ENCODE data around the gene PRDM12.

PRDM12 gene

GRCh38 chr9:130623466-130623865 is 40.9 kb upstream of the PRDM12 start:
- no peak for TF ChIP-seq IKZF3 (tag by site-specific recombination; IDR thresholded peaks at IDR 0.05)
- no peak for TF ChIP-seq ZNF114 (tag by site-specific recombination; IDR thresholded peaks at IDR 0.05)
- TF ChIP-seq ZBTB48 (tag by site-specific recombination; IDR thresholded peaks at IDR 0.05), result no peak
- TF ChIP-seq ZSCAN16 (tag by site-specific recombination; IDR thresholded peaks at IDR 0.05), result no peak
- no peak for TF ChIP-seq KLF9 (tag by site-specific recombination; IDR thresholded peaks at IDR 0.05; ENCODE audit: low read depth)
- no peak for TF ChIP-seq TSHZ1 (tag by site-specific recombination; IDR thresholded peaks at IDR 0.05; ENCODE audit: borderline replicate concordance)
- TF ChIP-seq OSR2 (tag by site-specific recombination; IDR thresholded peaks at IDR 0.05), result no peak
- no peak for TF ChIP-seq ZNF266 (tag by site-specific recombination; IDR thresholded peaks at IDR 0.05; ENCODE audit: low read depth)
- no peak for TF ChIP-seq ZNF19 (tag by site-specific recombination; IDR thresholded peaks at IDR 0.05; ENCODE audit: low read depth)
- no peak for TF ChIP-seq RBAK (tag by site-specific recombination; IDR thresholded peaks at IDR 0.05)
- no peak for TF ChIP-seq ZNF48 (tag by site-specific recombination; IDR thresholded peaks at IDR 0.05)
- no peak for TF ChIP-seq ZNF211 (tag by site-specific recombination; IDR thresholded peaks at IDR 0.05; ENCODE audit: low read depth)
- no peak for TF ChIP-seq ZNF146 (tag by site-specific recombination; IDR thresholded peaks at IDR 0.05)
- TF ChIP-seq ZNF654 (tag by site-specific recombination; IDR thresholded peaks at IDR 0.05; ENCODE audit: low read depth), result no peak
- TF ChIP-seq PATZ1 (tag by site-specific recombination; IDR thresholded peaks at IDR 0.05), result no peak
- no peak for TF ChIP-seq HOXD13 (CRISPR knock-in tag; IDR thresholded peaks at IDR 0.05; ENCODE audit: borderline replicate concordance)
- no peak for TF ChIP-seq ZFP41 (tag by site-specific recombination; IDR thresholded peaks at IDR 0.05; ENCODE audit: borderline replicate concordance)
- TF ChIP-seq PBX3 (CRISPR knock-in tag; IDR thresholded peaks at IDR 0.05), result no peak
- POLR2A ChIA-PET, result no interaction called here

GRCh38 chr9:130624154-130624553 is 40.2 kb upstream of the PRDM12 start:
- ChIA-PET CTCF (interaction anchor here (0.6 to 3.0 kb wide), 5 partner anchors 23 to 163 kb away, joined by 3 to 10 read pairs (median 4); no protein-coding TSS in a partner anchor), POLR2A (no interaction called here)
- Histone ChIP-seq H3K36me3 (ENCODE audit: control insufficient read depth in 2 of 2, insufficient read depth in 1 of 2, low read length in 2 of 2) (peaks cover 24 to 90% of the 10 kb centered on the region in 2 experiments), H3K4me3 (ENCODE audit: low read depth, low read length) (no peak overlapping the region), H3K4me1 (ENCODE audit: control insufficient read depth, insufficient read depth, low read length) (no peaks in the 10 kb centered on the region), H3K9me3 (ENCODE audit: control insufficient read depth, insufficient read depth, low read depth, low read length) (no peaks in the 10 kb centered on the region), H3K27ac (ENCODE audit: extremely low read depth, low read depth, low read length) (no peak overlapping the region)
- TF ChIP-seq ZNF549 (tag by site-specific recombination; IDR thresholded peaks at IDR 0.05) (no peak), MYNN (tag by site-specific recombination; IDR thresholded peaks at IDR 0.05; ENCODE audit: borderline replicate concordance) (no peak), GLI2 (tag by site-specific recombination; IDR thresholded peaks at IDR 0.05; ENCODE audit: borderline replicate concordance, low read depth) (no peak), ZSCAN18 (tag by site-specific recombination; IDR thresholded peaks at IDR 0.05) (no peak), ZNF488 (tag by site-specific recombination; IDR thresholded peaks at IDR 0.05) (no peak), PRDM6 (tag by site-specific recombination; IDR thresholded peaks at IDR 0.05) (no peak), ZFP37 (tag by site-specific recombination; IDR thresholded peaks at IDR 0.05) (no peak)

More at GRCh38 chr9:130623466-130623865, 40.9 kb upstream of the PRDM12 start:
- Histone ChIP-seq H3K9me3 (ENCODE audit: control insufficient read depth, insufficient read depth, low read depth, low read length) (no peaks in the 10 kb centered on the region), H3K4me1 (ENCODE audit: control insufficient read depth, insufficient read depth, low read length) (no peaks in the 10 kb centered on the region), H3K36me3 (ENCODE audit: control insufficient read depth in 2 of 2, insufficient read depth in 1 of 2, low read length in 2 of 2) (peaks cover 24 to 93% of the 10 kb centered on the region in 2 experiments), H3K4me3 (ENCODE audit: low read depth, low read length) (no peak overlapping the region), H3K27ac (ENCODE audit: extremely low read depth, low read depth, low read length) (no peak overlapping the region)
- CTCF ChIA-PET, result interaction anchor here (1.4 to 3.0 kb wide), 2 partner anchors 59 to 163 kb away, joined by 6 to 10 read pairs; no protein-coding TSS in a partner anchor

Data from HEK293 (cell line).